Measurements from ENCODE around the gene WDR20. TPM values are rescaled to one million over a fixed set of nuclear protein-coding genes. Genes with fewer than 3 reads are reported as not detected.

Gene WDR20
- total RNA-seq, 1 experiment from 2014 or later = 23.7 TPM

GRCh38 chr14:102159841-102160240 is 20.1 kb downstream of the WDR20 start:
- Histone ChIP-seq H3K4me1 (ENCODE audit: insufficient read depth, low read length) (no peaks in the 10 kb centered on the region), H3K27ac (ENCODE audit: low read length) (no peak overlapping the region), H3K4me2 (ENCODE audit: low read length) (no peak overlapping the region), H3K9me3 (ENCODE audit: low read length) (no peaks in the 10 kb centered on the region), H3K79me2 (ENCODE audit: low read length) (peaks cover 90% of the 10 kb centered on the region), H4K20me1 (ENCODE audit: low read length) (peaks cover 4% of the 10 kb centered on the region; the same call in 1 of the 2 replicates), H3F3A (ENCODE audit: low read length, unreplicated experiment) (no peaks in the 10 kb centered on the region), H3K9me2 (replicated peaks; ENCODE audit: low read length) (no peaks in the 10 kb centered on the region), H3K4me3 (ENCODE audit: low read length) (no peak overlapping the region), H3K27me3 (ENCODE audit: low read length) (no peaks in the 10 kb centered on the region), H2AFZ (ENCODE audit: low read length) (no peak overlapping the region), H3K9ac (ENCODE audit: low read length) (no peak overlapping the region), H3K36me3 (ENCODE audit: low read depth, low read length) (no peaks in the 10 kb centered on the region)
- ChIA-PET POLR2A (ENCODE audit: unreplicated experiment) (no interaction called here), CTCF (interaction anchor here (0.6 kb wide), 1 partner anchor 19 kb away, joined by 3 read pairs; no protein-coding TSS in a partner anchor)
- ATAC-seq = no peak
- DNase-seq = no peak
- intact Hi-C loops (cut with micrococcal nuclease) = no loop called here
- BruUV-seq (replicated peaks) = no TSS peak
- TF ChIP-seq CTCF (conservative IDR thresholded peaks at IDR 0.05; ENCODE audit: low read depth, low read length) (no peak), EZH2 (IDR thresholded peaks at IDR 0.05; ENCODE audit: low read length, unreplicated experiment) (no peak), EZH2phosphoT487 (IDR thresholded peaks at IDR 0.05; ENCODE audit: borderline replicate concordance, low read length) (no peak)

GRCh38 chr14:102162487-102162886 is 22.8 kb downstream of the WDR20 start:
- TF ChIP-seq CTCF (conservative IDR thresholded peaks at IDR 0.05; ENCODE audit: low read depth, low read length) = no peak
- no peak for TF ChIP-seq EZH2phosphoT487 (IDR thresholded peaks at IDR 0.05; ENCODE audit: borderline replicate concordance, low read length)
- no peak for TF ChIP-seq EZH2 (IDR thresholded peaks at IDR 0.05; ENCODE audit: low read length, unreplicated experiment)
- Histone ChIP-seq H3K9ac (ENCODE audit: low read length) (no peak overlapping the region), H3K79me2 (ENCODE audit: low read length) (peaks cover 89% of the 10 kb centered on the region), H3K9me3 (ENCODE audit: low read length) (no peaks in the 10 kb centered on the region), H3K36me3 (ENCODE audit: low read depth, low read length) (no peaks in the 10 kb centered on the region), H4K20me1 (ENCODE audit: low read length) (no peaks in the 10 kb centered on the region; the same call in 1 of the 2 replicates), H3K27ac (ENCODE audit: low read length) (no peak overlapping the region), H3K4me3 (ENCODE audit: low read length) (no peak overlapping the region), H3K27me3 (ENCODE audit: low read length) (no peaks in the 10 kb centered on the region), H3K4me2 (ENCODE audit: low read length) (no peak overlapping the region), H2AFZ (ENCODE audit: low read length) (no peak overlapping the region), H3K9me2 (replicated peaks; ENCODE audit: low read length) (no peaks in the 10 kb centered on the region), H3K4me1 (ENCODE audit: insufficient read depth, low read length) (no peaks in the 10 kb centered on the region), H3F3A (ENCODE audit: low read length, unreplicated experiment) (no peaks in the 10 kb centered on the region)
- ChIA-PET POLR2A (ENCODE audit: unreplicated experiment) (no interaction called here), CTCF (no interaction called here)
- no peak for ATAC-seq
- no peak for DNase-seq
- intact Hi-C loops (cut with micrococcal nuclease) = no loop called here
- BruUV-seq (replicated peaks) = no TSS peak

- Histone ChIP-seq H3F3A (ENCODE audit: low read length, unreplicated experiment) (no peaks in the 10 kb centered on the region), H3K9me2 (replicated peaks; ENCODE audit: low read length) (no peaks in the 10 kb centered on the region), H3K9ac (ENCODE audit: low read length) (no peak overlapping the region), H3K27me3 (ENCODE audit: low read length) (no peaks in the 10 kb centered on the region), H3K9me3 (ENCODE audit: low read length) (no peaks in the 10 kb centered on the region), H2AFZ (ENCODE audit: low read length) (no peak overlapping the region), H4K20me1 (ENCODE audit: low read length) (peaks cover 3% of the 10 kb centered on the region; the same call in 1 of the 2 replicates), H3K36me3 (ENCODE audit: low read depth, low read length) (no peaks in the 10 kb centered on the region), H3K4me3 (ENCODE audit: low read length) (no peak overlapping the region), H3K4me1 (ENCODE audit: insufficient read depth, low read length) (no peaks in the 10 kb centered on the region), H3K79me2 (ENCODE audit: low read length) (peaks cover 92% of the 10 kb centered on the region), H3K4me2 (ENCODE audit: low read length) (no peak overlapping the region), H3K27ac (ENCODE audit: low read length) (no peak overlapping the region)
- intact Hi-C loops (cut with micrococcal nuclease) = no loop called here
- DNase-seq = no peak
- TF ChIP-seq CTCF (conservative IDR thresholded peaks at IDR 0.05; ENCODE audit: low read depth, low read length) = no peak
- no peak for TF ChIP-seq EZH2 (IDR thresholded peaks at IDR 0.05; ENCODE audit: low read length, unreplicated experiment)
- no peak for TF ChIP-seq EZH2phosphoT487 (IDR thresholded peaks at IDR 0.05; ENCODE audit: borderline replicate concordance, low read length)
- ChIA-PET POLR2A (ENCODE audit: unreplicated experiment) (interaction anchor here (0.6 kb wide), 2 partner anchors 39 to 185 kb away, joined by 3 to 4 read pairs; no protein-coding TSS in a partner anchor), CTCF (no interaction called here)
- no TSS peak for BruUV-seq (replicated peaks)
- peak; percentile 59 for ATAC-seq
These were observed 24.5 kb downstream of the WDR20 start for GRCh38 chr14:102164241-102164641.
